Osteoblast (primary cell): Measurements from ENCODE around the gene TEKT5. TPM values are rescaled to one million over a fixed set of nuclear protein-coding genes. Genes with fewer than 3 reads are reported as not detected.

Source experiments
- DNase-seq: peaks from one replicate; pipeline ENCODE4 v3.0.0; 2011; ENCODE audit warnings: low spot score, mixed read lengths; ENCODE audit not compliant: insufficient read length; ENCODE audit errors: missing footprints
- H2AFZ ChIP-seq: 2 replicates; pipeline ENCODE4 v1.6.0; 2011; ENCODE audit warnings: mild to moderate bottlenecking, low read length
- H3K27ac ChIP-seq: 2 replicates; pipeline ENCODE4 v1.5.1; 2011; ENCODE audit warnings: mild to moderate bottlenecking, low read depth, low read length, moderate library complexity
- H3K27me3 ChIP-seq: 2 replicates; pipeline ENCODE4 v1.6.0; 2012; ENCODE audit warnings: mild to moderate bottlenecking, control low read depth, inconsistent platforms, low read length, moderate library complexity; ENCODE audit not compliant: insufficient read depth
- H3K36me3 ChIP-seq: 2 replicates; pipeline ENCODE4 v1.5.1; 2011; ENCODE audit warnings: mild to moderate bottlenecking, low read length, control low read depth, moderate library complexity; ENCODE audit not compliant: insufficient read depth
- H3K4me1 ChIP-seq: 2 replicates; pipeline ENCODE4 v1.5.1; 2011; ENCODE audit warnings: mild to moderate bottlenecking, low read length, control low read depth, moderate library complexity; ENCODE audit not compliant: insufficient read depth
- H3K4me2 ChIP-seq: 2 replicates; pipeline ENCODE4 v1.6.0; 2011; ENCODE audit warnings: mild to moderate bottlenecking, low read length; ENCODE audit not compliant: insufficient read depth
- H3K4me3 ChIP-seq: fragments of 200-600 bp; sonication (generic); 3 replicates; pipeline ENCODE4 v1.5.1; 2012; ENCODE audit warnings: mild to moderate bottlenecking, low read length, inconsistent platforms; ENCODE audit not compliant: insufficient read depth
- H3K79me2 ChIP-seq: 2 replicates; pipeline ENCODE4 v1.6.0; 2012; ENCODE audit warnings: mild to moderate bottlenecking, low read length, control low read depth, inconsistent platforms; ENCODE audit not compliant: insufficient read depth
- H3K9me3 ChIP-seq: 2 replicates; pipeline ENCODE4 v1.5.1; 2011; ENCODE audit warnings: low read depth, low read length, control low read depth
- H4K20me1 ChIP-seq: 2 replicates; pipeline ENCODE4 v1.6.0; 2012; ENCODE audit warnings: mild to moderate bottlenecking, low read length, control low read depth; ENCODE audit not compliant: insufficient read depth
- CTCF ChIP-seq: IDR thresholded peaks from 2 replicates; pipeline ENCODE4 v1.5.1; 2011; ENCODE audit warnings: mild to moderate bottlenecking, low read depth, low read length, moderate library complexity; ENCODE audit errors: extremely low read depth
- small RNA-seq: library from RNA; depleted of rRNA; stranded (forward); fragments of <200 nt; gene quantifications from one replicate; pipeline ENCODE3, GENCODE V24; 2012
- total RNA-seq: library from RNA; depleted of rRNA; stranded (reverse); fragments of >200 nt; gene quantifications from 2 replicates; pipeline ENCODE4 v1.2.3, GENCODE V29; 2012

Gene TEKT5
- total RNA-seq, 1 donor, result 0.36 TPM

GRCh38 chr16:10579575-10579964 lies 115.2 kb downstream of the TEKT5 start:
- no peaks in the 10 kb centered on the region for H3K27me3 ChIP-seq
- peak overlapping the region; percentile 82 for H2AFZ ChIP-seq
- no peaks in the 10 kb centered on the region for H3K36me3 ChIP-seq
- H3K4me1 ChIP-seq, result peaks cover 46% of the 10 kb centered on the region
- H3K9me3 ChIP-seq, result no peaks in the 10 kb centered on the region
- H4K20me1 ChIP-seq, result peaks cover 6% of the 10 kb centered on the region
- H3K4me2 ChIP-seq, result peak overlapping the region; percentile 87
- TF ChIP-seq CTCF, result no peak
- H3K4me3 ChIP-seq, result peak overlapping the region; percentile 88
- no peak for DNase-seq
- peak overlapping the region; percentile 43 for H3K27ac ChIP-seq
- peaks cover 46% of the 10 kb centered on the region for H3K79me2 ChIP-seq

DNA sequence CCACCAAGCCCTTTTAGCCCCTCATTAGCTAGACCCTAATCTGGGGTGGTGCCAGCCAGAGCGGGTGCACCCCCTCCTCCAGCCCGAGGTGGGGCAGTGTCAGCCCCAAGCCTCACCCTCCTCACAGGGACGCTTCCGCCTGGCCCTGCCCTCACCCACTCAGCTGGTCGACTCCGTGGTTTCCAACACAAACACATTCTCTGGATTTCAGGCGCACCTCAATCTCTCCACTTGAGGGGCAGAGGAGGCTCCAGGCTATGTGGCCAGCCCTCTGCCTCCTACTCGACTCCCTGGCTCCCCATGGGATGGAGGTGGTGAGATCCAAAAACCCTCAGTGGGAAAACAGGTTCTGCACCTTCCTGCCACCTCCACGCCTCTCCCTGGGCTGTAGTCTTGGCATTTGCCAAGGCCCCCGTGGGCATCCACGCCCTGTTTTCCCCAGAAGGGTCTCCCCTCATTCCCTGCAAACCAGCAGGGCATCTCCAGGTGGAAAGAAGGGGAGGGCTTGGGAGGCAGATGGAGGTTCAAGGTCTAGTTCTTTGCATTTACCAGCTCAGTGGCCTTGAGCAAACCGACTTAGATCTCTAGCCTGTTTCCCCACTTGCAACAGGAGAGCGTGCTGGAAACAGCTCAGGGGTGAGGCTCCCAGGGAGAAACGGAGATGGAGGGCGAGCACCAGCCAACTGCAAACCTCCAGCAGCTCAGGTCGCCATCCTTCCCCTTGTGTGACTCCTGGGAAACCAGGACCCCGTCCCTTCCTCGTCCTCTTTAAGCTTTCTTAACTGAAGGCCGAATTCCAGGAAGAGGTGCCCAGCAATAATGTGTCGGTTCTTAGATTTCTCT lies 116.0 kb downstream of the TEKT5 start:
- DNase-seq, result no peak

More for the DNA sequence above, 116.0 kb downstream of the TEKT5 start:
- no peaks in the 10 kb centered on the region for H3K36me3 ChIP-seq
- peak overlapping the region; percentile 88 for H3K4me3 ChIP-seq
- H3K4me2 ChIP-seq, result peak overlapping the region; percentile 87
- H3K27ac ChIP-seq, result peak overlapping the region; percentile 2
- no peaks in the 10 kb centered on the region for H3K9me3 ChIP-seq
- H3K27me3 ChIP-seq, result no peaks in the 10 kb centered on the region
- H2AFZ ChIP-seq, result peak overlapping the region; percentile 41
- peaks cover 51% of the 10 kb centered on the region for H3K79me2 ChIP-seq
- TF ChIP-seq CTCF, result no peak
- peaks cover 6% of the 10 kb centered on the region for H4K20me1 ChIP-seq
- peaks cover 42% of the 10 kb centered on the region for H3K4me1 ChIP-seq

Small RNAs within 50 kb of the gene (small RNA-seq; reads per million reads assigned to genes)
- gene MTND4LP24 (not detected), gene MTND6P33 (not detected)

Other genes starting within 250 kb of the TEKT5 start
- gene EMP2, start 114.3 kb downstream of the TEKT5 start, total RNA-seq, result 31.8 and 35.4 TPM in 2 replicates
- gene NUBP1, start 48.9 kb upstream of the TEKT5 start, total RNA-seq, result 19.5 and 20.0 TPM in 2 replicates
- under 0.01 TPM in 1 of 2 replicates, not detected in the other for gene TVP23A, start 123.9 kb upstream of the TEKT5 start, total RNA-seq
- 2.5 and 2.7 TPM in 2 replicates for gene CIITA, start 182.3 kb upstream of the TEKT5 start, total RNA-seq
- 32.7 and 34.0 TPM in 2 replicates for gene DEXI, start 247.5 kb upstream of the TEKT5 start, total RNA-seq
- gene CLEC16A, start 249.6 kb upstream of the TEKT5 start, total RNA-seq, result 18.9 and 25.7 TPM in 2 replicates